Breast epithelium (tissue), 3 donors: ENCODE measurements around the gene KRCC1.

Experiments
- CTCF ChIP-seq, 3 donors: fragments of 450-650 bp; IDR thresholded peaks; one replicate each; pipeline ENCODE4 v1.5.1; 2016 to 2017; ENCODE audit warnings: antibody characterized with exemption in 3 of 3, mild to moderate bottlenecking in 3 of 3, moderate library complexity in 3 of 3
- POLR2A ChIP-seq: fragments of 450-650 bp; IDR thresholded peaks from one replicate; pipeline ENCODE4 v1.6.1; 2016; ENCODE audit warnings: antibody characterized with exemption, mild to moderate bottlenecking, moderate library complexity
- POLR2AphosphoS5 ChIP-seq, 3 donors: sonication (generic); formaldehyde crosslinking; IDR thresholded peaks; one replicate each; pipeline ENCODE4 v1.6.1; 2017; ENCODE audit warnings: antibody characterized with exemption in 3 of 3

GRCh38 chr2:88068044-88068443 lies 12.5 kb upstream of the KRCC1 start:
- TF ChIP-seq CTCF (IDR thresholded peaks at IDR 0.05) (no peak), POLR2A (no peak), POLR2AphosphoS5 (IDR thresholded peaks at IDR 0.05) (no peak)
